NCI-H526 treated with DMSO at 0.1 percent for 48 hours (cell line): ENCODE data around the gene FMN1.

Experiments used
- DNase-seq: peaks from one replicate; lab custom pipeline; 2025; lab: John Stamatoyannopoulos, UW

Gene FMN1

GRCh38 chr15:33009603-33010002 lies 184.9 kb downstream of the FMN1 start:
- no peak for DNase-seq

- no peak for DNase-seq
Observed at GRCh38 chr15:33009026-33009425, 185.5 kb downstream of the FMN1 start.

- no peak for DNase-seq
Observed at GRCh38 chr15:33008284-33008995, 186.1 kb downstream of the FMN1 start.

DNA sequence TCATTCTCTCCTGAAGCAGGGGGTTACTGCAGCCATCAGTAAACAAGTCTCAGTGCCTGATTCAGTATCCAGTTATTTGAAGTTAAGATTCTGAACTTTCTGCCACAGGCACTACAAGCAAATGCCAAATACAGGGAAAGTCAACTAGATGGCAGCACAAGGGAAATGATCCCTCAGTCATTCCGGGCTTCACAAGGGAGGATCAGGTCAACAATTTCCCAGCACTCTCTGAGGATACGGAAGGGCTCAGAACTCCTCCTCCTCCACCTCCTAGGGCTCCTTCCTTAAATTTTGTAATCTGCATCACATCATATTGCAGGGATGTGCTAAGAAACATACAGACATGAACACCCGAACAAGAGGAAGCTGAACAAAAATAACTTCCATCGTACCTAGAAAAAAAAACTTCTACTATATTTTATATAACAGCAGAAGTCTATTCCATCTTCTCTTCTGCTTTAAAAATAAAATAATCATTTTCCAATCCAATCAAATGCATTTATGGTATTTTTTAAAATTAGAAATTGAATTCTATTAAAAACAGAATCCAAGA lies 187.1 kb downstream of the FMN1 start:
- DNase-seq: no peak

GRCh38 chr15:33005582-33005981 lies 188.9 kb downstream of the FMN1 start:
- no peak for DNase-seq

DNA sequence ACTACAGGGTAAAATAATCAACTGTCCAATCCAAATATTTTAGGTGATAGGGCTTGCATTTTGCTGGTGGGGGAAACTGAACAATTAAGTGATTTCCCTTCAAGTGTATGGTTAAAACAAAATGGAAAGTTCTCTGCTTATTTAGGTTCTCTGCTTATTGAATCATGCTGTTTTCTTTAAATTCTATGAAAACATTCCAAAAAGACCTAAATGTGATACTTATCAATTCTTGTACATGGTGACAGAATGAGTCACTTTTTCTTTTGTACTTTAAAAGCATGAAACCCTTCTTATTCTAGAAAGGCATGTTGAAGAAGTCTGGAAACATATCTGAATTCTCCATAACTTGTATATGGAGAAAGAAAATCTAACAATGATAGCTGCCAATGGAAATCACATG lies 192.6 kb downstream of the FMN1 start:
- DNase-seq: no peak

DNA sequence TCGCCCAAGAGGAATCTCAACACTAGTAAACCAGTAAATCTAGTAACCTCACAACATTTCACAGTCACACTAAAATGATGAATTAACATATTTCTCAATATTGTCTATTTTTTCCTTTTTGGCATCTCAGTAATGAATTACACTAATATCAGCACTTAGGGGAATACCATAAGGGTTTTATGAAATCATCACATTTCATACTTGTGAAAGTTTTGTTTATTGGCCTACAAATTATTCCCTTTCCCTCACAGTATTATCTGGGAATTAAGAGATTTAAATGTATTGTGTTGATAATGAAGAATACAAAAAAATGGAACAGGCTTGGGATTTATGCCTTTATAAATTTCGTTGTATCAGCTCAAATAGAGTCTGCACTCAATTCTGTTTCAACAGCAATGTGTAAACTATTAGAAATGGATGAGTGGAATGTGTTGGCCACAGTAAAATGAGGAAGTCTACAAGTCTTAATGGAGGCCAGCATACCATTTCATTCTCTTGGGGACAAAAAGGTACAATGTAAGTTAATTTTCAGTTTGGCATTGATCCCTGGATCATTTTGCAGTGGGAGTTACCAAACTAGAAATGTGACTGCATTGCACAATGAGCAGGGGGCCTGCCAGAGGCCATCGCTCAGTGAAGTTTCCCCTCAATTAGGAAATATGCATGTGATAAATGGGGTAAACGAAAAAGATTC lies 195.4 kb downstream of the FMN1 start:
- DNase-seq: no peak

- DNase-seq: no peak
Observed at GRCh38 chr15:32998182-32998581, 196.3 kb downstream of the FMN1 start.

DNA sequence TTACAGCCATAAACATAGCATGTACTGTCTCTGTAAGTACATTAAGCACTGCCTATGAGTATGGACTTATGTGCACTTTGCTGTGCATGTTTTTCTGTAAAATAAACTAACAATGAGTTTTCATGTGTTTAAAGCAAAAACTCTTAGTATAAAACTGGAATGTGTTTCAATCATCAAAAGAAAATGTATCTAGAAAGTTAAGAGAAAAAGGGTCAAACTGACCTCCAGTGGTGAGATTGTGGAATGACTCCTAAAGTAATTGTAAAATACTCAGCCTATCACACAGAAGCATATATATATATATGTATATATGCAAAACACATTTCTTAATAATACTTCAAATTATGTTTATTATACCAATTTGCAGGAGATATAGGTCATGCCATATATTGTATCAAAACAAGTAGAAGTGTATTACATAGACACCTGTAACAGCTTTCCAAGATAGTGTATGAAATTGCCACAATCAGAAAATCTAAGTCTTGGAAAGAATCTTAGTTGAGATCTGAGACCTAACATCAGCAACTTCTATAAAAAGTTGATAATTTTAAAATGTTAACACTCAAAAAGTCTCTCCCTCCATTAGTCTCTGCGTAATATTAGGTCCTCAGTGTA lies 199.6 kb downstream of the FMN1 start:
- DNase-seq: peak; percentile 66

DNA sequence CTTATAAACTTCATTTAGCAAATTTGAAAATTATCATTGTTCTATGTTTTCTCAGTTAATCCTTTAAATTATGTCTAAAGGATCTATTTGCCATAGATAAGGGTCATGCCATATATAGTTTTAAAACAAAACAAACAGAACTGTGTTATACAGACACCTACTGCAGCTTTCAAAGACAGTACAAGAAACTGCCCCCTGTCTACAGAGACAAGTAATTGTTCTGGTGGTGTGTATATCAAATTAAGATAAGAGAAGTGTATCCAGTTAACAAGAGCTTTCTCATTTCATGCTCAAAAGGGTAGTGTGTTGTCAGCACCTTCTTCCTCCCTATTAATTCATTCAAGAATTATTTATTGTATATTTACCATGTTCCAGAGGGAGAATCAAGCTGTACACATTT lies 201.2 kb downstream of the FMN1 start:
- peak; percentile 42 for DNase-seq

GRCh38 chr15:32991619-32992111 lies 202.8 kb downstream of the FMN1 start:
- DNase-seq: no peak

DNA sequence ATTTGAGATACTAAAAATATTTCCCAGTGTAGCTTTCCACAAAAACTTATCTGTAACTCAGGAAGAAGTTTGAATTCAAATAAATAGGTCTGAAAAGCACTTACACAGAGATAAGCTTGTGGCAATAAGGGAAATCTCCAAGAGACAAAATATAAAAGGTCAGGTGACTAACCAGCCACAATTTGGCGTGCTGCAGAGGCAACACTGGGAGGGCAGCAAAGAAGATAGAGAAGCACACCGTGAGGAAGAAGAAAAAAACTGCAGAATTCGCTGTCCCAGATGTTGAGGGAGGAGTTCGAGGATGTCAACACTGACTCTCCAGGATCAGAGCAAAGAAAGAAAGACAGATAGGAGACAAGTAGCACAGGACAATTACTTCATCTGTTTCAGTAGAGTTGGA lies 204.4 kb downstream of the FMN1 start:
- no peak for DNase-seq

DNA sequence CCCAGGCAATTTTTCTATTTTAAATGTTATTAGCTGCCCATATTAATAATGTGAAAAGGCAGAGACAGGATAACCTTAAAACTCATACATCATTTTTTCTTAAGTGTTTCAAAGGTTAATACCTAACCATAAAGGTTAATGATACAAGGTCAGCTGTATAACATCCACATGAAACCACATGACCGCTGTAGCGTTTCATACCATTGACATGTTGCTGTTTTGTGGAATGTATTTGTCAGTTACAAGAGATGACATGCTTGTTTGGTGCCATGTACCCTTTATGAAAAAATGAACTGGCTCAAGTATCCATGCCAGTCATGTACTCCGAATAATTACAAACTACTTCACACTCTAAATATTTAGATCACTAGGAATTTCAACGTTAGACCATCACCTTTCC lies 207.4 kb downstream of the FMN1 start:
- DNase-seq: no peak

DNA sequence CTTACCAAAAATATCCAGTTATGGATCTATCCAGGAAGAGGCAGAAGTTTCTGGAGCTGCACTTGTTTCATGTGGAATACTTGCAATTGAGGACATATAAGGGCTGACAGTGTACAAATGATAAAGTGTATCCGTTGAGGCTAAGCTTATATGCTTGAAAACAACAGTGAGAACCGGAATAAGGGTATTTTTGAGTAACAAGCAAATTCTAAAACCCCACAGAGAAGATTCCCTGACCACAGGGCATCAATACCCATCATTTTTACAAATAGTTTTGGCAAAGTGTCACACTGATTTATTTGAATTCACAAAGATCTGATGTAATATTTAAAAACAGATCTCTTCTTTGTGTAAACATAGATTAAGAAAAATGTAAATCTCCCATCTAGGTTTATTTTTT lies 208.4 kb downstream of the FMN1 start:
- DNase-seq: no peak

GRCh38 chr15:32983679-32984078 lies 210.8 kb downstream of the FMN1 start:
- no peak for DNase-seq

GRCh38 chr15:32982001-32982400 lies 212.5 kb downstream of the FMN1 start:
- DNase-seq: peak; percentile 10

- DNase-seq: no peak
Observed at GRCh38 chr15:32981536-32981935, 213.0 kb downstream of the FMN1 start.

GRCh38 chr15:32979710-32980109 lies 214.8 kb downstream of the FMN1 start:
- peak; percentile 96 for DNase-seq

DNA sequence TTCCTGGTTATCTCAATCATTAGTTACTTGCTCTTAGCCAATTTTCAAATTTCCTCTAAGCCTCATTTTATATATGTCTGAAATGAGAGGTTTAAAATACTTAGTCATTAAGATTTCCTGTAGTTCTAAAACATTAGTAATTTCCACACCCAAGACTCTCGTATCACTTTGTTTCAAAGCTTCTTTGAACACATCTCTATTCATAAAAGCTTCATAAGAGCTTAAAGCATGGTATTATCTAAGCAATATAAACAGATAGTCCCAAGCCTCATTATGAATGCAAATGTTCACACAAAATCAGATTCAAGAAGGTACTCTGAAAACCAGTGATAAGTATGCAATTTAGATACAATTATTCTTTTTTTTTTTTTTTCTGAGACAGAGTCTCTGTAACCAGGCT lies 217.0 kb downstream of the FMN1 start:
- DNase-seq: peak; percentile 14

GRCh38 chr15:32974691-32975090 lies 219.8 kb downstream of the FMN1 start:
- no peak for DNase-seq

DNA sequence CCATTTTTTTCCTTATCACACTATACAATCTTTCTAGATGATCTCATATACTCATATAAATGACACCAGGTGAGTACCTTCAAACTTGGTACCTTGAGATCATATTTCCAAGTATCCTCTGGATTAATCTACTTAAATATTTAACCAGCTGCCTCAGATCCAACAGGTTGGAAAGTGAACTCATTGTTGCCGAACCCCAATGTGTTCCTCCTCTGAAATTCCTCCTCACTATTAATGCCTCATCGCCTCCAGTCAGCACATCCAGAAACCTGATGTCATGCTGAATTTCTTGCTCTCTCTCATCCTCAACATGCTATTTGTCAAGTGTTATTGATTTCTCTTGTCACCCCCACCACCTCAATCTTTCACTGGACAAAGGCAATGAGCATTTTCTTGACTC lies 221.8 kb downstream of the FMN1 start:
- DNase-seq: no peak

GRCh38 chr15:32970847-32971246 lies 223.7 kb downstream of the FMN1 start:
- DNase-seq: no peak

DNA sequence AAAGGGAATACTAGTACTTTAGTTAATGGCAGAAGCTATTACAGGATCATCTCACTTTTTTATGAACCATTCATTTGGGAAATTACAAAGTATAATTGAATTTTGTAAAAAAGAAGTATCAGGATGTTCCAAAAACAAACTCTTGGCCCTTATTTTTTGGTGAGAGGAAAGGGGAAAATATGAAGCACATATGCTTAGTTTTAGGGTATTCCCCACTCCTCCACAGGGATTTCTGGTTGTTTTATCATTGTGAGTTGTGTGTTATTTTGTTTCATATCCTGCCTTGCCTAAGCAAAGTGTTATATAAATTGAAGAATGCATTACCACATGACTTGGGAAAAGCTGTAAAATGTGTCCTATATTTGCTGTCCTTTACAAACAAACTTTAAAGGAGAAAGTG lies 227.0 kb downstream of the FMN1 start:
- no peak for DNase-seq
